ENCODE measurements around the gene DGKB.

Gene DGKB

DNA sequence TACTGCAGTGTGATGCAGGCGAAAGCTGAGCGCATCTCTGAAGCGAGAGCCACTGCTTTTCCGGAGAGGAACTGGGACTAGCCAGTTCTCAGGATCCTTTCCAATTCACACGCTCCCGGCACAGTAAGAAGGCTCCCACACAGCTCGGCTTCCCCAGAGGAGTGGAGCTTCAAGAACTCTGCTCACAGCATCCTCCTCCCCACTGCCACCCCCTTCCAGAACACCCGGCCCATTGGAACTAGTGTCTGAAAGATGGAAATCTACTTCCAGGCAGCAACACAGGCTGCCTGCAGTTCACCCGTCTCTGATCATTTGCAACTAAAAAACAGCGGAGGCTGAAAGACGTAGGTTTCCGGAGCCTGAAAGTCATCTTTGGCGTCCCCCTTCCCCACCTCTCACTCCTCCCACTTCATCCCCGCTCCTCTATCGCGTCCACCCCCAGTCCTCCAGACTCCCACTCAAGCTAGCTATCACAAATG, at the start of gene DGKB:
Gene DGKB (minus strand): TSS at position 163 of the 479 bp plus-strand sequence.
- DNase-seq = no peak

DNA sequence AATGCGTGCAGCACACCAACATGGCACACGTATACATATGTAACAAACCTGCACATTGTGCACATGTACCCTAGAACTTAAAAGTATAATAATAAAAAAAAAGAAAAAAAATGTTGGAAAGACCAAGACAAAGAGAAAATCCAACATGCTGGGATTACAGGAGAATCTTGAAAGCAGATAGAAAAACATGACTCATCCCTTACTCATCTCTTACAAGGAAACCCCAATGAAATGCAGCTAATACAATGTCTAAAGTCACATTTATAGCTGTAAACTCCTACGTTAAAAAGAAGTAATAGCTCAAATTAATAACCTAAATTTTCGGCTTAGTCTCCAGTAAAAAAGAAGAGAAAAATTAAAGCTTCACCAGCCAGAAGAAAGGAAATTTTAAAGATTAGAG, 47.5 kb upstream of the DGKB start:
- no peak for DNase-seq

DNA sequence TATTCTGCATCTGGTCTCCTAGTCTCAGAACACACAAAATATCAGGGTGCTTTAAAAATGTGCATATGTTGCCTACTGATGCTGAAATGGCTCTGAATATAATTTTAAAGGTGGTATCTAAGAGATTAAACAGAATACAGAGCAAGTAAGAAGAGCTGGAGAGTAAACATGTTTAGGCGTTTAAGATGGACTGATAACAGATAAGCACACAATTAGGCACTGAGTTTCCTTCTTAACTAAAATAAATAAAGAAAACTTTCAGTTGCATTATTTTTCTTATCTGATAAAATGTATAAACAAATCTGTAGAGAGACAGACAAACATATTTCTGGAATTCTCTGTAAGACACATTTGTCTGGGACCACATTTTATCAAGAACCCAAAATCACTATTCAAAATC, 35.6 kb upstream of the DGKB start:
- DNase-seq = no peak

DNA sequence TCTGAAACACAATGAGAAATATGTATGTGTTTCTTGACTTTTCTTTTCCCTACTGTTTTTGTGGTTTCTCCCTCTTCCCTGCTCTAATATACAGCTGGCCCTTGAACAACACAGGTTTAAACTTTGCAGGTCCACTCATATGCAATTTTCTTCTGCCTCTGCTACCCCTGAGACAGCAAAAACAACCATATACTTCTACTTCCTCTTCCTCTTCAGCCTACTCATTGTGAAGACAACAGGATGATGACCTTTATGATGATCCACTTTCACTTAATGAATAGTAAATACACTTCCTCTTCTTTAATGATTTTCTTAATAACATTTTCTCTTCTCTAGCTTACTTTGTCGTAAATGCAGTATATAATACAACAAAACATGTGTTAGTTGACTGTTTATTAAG, 35.0 kb upstream of the DGKB start:
- DNase-seq = no peak

DNA sequence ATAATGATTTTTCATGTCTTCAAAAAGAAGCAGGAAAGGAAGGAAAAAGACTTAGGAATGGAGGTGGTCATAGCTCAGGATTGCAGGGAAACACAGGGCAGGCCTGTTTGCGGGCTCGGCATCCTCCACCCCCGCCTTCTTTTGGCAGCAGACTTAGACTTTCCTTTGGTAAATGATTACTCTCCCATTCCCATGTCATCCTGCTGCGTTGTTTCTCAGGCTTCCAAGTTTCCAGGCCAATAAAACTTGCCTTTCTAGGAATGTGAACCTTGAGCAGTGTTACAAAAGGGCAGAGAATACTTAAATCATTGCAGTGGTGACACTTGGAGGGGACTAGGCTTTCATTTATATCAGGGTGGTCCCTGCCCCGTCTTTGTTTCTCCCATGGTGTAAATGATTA, 34.0 kb upstream of the DGKB start:
- DNase-seq = no peak

DNA sequence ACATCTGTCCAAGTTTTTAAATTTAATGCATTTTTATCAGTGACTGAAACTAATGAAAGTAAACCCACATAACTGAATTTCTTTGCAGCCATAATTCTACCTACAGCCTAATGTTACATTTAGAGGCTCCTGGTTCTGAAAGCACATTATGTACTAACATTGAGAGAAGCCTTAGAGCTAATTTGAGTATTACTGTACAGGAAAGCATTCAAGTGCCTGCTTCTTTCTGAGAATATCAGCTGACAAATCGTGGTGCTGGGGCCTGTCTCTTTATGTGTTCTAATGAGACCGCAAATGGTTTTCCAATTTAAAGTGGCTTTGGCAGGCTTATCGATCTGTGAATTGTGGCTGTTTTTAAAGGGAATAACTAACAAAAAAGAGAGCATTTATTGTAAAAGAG, 32.3 kb upstream of the DGKB start:
- no peak for DNase-seq

DNA sequence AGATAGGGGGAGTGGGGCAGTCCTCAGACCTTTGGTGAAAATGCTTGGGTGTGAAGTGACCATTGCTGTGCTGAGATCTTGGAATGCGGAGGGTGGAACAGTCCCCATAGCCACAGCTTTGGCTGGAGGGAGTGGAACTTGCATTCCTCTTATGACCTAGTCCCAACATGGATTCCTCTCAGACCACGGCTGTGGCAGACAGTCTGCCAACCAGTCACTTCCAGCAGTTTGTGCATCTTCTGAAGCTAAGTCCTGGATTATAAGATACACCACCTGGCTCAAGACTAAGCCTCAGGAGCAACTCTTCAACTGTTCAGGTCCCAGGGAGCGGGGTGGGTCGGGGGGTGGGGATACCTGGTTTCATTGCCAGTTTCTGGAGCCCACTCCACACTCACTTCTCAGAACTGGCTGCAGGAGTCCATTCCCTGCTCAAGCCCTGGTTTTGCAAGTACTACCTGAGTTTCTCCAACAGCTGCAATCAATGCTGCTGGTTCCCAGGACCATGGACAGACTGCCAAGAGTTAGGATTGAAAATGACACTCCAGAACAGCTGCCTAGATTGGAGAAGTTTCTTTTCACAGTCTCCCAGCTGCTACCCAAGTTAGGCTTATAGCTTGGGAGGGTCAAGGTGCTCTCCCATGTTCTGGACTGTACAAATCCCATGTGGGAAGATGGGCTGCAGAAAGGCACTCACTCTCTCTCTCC, 29.1 kb upstream of the DGKB start:
- no peak for DNase-seq

DNA sequence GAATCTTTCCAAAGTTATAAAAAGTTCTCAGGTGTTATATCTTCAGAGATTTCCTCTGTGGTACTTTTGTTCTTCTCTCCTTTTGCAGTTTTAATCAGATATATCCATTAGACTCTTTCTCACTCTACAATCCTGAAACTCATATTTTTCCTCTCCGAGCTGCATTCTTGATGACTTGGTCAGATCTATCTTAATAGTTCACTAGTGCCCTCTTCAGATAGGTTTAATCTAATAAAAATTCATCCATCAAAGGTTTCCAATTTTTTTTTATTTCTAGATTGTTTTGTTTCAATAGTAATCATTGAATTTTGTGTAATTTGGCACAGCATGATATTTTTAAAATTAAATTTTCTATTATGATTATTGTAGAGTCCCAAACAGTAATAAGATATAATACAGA, 21.8 kb upstream of the DGKB start:
- no peak for DNase-seq

DNA sequence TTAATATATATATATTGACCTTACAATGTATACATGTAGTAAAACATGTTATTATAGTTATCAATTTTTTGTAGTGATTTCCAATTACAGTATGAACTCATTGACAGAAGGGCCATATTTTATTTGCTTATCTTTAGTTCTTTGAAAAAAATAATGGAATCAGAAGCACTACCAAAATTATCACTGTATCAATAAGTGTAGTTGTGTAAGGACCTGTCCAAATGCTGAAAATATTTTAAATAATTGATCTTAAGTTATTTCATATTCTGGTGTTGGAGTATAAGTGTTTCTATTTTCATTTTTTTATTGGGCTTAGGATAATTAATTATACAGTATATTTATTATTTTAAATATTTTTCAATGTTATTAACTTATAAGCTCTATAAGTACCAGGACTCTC, 8.5 kb upstream of the DGKB start:
- DNase-seq = no peak

DNA sequence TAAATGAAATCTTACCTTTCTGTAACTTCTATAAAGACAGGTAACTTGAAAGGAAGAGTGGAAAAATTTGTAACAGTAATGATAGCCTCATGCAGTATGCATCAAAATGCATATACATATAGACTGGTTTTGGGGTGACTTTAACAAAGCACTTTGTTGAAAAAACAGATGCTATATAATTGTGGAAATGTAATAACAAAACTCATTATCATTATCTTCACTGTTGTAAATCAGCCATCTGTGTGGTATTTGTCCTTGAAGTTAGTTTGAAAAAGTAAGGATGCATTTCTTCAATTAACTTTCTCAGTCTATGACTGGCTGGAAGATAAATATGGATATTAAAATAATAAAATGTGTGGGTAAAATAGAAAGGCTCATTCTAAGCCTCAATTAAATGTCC, 6.1 kb upstream of the DGKB start:
- no peak for DNase-seq

DNA sequence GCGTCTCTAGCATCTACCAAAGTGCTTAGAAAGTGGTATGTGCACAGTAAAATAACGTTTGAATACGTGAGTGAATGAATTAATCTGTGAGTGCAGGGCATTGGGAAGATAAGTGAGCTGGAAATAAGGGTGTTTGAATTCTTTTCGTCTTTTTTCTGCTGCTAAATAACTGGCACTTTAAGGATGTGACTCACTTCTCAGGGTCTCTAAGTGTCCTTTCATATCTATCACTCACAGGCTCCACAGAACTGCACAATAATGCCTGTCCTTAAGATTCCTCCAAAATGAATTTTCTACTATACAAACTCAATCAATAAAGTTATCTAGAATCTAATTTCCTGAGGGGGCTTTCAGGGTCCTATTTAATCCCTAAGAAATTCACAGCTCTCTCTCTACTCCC, 3.2 kb upstream of the DGKB start:
- no peak for DNase-seq

DNA sequence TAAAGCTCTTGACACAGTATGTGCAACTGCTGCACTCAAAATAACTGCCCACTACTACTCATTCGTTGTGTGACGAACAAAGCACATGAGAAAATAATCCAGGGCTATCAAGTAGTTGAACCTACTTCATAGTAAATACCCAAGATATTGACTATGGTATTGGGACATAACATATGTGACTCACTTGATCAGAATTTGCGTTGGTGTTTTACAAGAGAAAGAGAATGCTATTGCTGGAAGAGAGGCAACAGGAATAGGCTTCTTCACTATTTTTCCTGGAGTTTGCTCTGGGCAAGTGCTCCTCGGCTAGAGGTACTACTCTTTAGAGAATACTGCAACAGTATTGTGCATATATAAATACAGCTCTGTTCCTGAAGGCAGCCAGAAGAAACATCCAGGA, 2.5 kb downstream of the DGKB start:
- DNase-seq = no peak

DNA sequence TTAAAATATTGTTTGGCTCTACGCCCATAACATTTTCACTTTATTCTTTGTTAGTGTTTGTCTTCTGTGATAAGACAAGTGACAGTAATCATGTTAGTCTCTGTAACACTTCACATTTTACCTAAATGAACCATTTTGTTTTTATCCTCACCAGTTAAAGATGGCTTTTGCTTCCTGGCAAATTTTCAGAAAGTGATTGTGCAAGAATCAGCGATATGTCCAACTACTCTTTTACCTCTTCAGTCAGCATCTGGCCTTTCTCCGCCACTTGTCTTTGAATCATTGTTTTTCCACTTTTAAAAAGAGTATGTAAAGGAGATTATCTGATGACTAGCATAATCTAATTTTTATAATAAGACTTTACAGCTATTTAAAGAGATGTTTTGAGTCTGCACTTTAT, 3.5 kb downstream of the DGKB start:
- no peak for DNase-seq

DNA sequence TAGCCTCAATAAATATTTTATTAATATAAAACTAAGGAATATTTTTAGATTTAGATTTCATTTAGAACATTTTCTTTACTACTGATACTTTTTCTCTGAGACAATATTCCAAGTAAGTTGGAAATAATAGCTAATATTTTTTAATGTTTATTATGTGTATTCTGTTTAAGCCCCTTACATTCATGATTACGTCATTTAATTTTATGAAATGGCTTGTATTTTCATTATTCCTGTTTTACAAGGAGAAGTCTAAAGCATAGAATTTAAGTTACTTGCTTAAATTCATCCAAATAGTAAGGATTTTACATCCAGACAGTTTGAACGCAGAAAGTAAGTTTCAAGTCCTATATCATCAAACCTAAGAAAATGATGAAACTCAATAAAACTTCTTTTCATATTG, 6.1 kb downstream of the DGKB start:
- no peak for DNase-seq

DNA sequence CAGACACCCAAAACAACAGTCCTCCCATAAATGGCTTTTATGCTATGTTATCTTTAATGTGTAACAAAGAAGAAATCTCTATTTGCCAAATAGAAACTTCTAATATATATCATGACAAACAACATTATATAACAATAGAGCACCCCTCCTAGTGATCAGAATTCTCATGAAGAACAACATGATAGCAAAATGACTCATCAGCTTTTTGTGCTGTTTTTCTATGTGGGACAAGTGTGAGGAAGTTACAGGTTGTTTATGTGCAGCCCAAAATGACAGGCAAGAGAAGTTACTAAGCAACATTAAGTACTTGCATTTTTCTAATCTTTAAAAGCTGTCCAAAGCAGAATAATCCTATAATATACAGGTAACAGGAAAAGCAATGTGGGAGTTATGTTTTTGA, 7.7 kb downstream of the DGKB start:
- DNase-seq = no peak

DNA sequence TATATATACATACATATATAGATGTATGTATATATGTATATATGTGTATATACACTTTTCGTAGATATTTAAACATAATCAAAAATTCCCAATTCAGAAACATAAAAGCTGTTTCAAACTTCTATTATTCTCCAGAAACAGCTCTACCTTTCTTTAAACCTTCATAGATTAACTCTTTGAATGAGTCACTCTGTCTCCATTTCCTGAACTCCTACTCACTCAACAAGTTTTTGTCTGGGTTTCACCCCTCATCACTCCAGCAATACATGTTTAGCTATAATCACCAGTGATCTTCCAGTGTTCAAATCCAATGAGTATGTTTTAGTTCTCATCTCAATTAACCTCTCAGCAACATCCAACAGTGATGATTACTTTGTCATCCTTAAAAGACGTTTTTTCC, 9.6 kb downstream of the DGKB start:
- DNase-seq = no peak

DNA sequence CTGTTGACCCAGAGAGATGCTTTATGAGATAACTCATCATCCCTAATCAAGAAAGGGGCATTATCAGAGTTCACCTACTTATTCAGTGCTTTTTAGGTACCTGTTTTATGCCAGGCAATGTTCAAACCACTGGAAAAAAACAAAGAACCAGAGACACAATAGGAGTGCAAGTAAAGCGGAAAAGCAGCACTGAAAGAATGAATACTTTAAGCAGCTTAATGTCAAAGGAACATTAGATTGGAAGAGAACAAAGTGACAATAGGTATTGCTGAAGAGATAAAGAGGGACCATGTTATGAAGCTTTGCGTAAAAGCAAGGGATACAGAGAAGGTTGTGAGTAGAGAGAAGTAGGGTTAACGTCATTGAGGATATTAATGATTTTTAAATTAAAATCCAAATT, 11.3 kb downstream of the DGKB start:
- no peak for DNase-seq

DNA sequence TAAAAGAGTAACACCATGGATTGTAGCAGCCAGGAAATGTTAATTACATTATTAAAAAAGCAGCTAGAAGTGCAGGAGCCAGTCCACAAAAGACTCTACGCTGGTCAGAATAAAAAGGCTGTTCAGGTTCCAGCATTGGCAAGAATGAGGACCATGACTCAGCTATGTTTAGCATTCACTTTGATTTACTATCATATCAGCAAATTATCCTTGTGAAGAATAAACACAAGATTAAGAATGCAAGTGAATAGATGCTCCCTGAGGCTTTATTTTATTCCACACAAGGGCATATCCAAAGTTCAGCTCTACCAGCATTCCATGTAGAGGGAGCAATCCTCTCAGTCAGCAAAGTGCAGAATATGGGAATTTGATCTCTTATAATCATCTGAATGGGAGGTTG, 13.6 kb downstream of the DGKB start:
- DNase-seq = no peak

DNA sequence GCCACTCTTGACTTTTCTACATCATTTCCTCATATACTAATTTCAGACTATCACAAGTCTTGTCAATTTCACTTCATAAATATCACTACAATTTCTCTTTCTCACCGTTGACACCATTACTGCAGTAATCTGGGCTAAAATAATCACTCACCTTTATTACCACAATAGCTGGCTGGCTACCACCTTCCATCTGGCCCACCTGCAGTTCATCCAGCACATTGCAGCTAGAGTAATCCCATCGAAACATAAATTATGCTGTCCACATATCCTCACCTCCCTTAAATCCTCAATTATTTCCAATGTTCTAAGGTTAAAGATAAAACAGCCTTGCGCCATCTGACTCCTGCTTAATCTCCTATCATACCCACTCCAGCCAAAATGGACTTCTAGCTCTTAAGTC, 16.0 kb downstream of the DGKB start:
- DNase-seq = no peak

DNA sequence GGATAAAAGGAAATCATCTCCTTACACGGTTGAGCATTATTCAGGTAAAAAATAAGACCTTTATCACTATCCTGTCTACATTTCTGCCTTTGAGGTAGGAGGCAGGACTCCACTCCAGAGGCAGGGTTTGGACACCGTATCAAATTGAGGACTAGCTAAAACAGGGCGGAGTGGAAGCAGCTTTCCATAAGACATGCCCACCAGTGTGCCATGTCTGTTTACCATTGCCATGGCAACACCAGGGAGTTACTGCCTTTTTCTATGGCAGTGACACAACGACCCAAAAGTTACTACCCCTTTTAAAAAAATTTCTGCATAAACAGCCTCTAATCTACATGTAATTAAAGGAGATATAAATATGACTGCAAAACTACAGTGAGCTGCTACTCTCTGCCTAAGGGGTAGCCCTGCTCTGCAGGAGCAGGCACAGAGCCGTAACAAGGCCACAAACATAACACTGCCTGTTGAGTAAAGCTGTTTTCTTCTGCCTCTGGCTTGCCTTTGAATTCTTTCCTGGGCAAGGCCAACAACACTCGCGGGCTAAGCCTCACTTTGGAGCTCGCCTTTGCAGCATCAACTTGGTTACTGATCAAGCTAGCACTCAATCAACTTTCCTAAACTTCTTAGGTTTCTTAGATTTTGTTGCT, 26.5 kb downstream of the DGKB start:
- no peak for DNase-seq

DNA sequence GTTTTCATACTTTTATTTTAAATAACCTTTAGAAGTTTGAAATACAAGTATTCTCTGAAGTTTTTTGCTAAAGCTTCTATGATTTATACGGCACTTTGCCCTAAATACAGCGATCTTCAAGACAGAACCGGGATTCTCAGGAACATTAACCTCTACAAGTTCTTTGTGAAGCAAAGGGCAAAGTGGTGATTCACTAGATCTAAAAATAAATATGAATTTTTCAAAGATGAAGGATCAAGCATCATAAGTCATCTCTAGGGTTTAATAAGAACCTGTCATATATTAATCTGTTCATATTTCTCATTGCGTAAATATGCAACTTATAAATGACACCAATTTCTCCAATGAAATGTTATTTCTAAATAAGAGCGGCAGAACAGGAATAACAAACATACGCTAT, 30.7 kb downstream of the DGKB start:
- no peak for DNase-seq

DNA sequence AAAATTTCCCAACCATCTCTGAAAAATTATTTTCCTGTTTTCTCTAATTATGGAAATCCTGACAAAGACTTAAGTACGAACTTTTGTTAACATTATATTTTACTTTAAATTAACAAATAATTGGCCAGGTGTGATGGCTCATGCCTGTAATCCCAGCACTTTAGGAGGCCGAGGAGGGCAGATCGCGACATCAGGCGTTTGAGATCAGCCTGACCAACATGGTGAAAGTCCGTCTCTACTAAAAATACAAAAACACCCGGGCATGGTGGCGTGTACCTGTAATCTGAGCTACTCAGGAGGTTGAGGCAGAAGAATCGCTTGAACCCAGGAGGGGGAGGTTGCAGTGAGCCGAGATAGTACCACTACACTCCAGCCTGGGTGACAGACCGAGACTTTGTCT, 32.2 kb downstream of the DGKB start:
- DNase-seq = no peak

DNA sequence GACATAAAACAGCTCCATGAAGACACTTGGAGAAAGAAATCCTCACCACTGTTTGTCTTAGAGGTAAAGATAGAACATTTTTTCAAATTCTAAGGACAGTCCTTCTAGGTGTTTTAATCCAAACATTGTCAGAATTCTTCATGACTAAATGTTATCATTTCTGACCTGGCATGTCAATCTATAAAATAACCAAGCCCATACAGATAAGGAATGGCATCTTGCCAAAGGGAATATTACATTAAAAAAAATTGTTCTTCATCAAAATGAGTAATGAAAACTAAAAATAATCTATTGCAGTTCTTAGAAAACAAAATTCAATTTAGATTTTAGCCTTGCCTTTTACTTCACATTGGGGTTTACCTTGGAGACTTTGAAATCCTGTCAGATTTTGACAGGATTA, 33.6 kb downstream of the DGKB start:
- no peak for DNase-seq

DNA sequence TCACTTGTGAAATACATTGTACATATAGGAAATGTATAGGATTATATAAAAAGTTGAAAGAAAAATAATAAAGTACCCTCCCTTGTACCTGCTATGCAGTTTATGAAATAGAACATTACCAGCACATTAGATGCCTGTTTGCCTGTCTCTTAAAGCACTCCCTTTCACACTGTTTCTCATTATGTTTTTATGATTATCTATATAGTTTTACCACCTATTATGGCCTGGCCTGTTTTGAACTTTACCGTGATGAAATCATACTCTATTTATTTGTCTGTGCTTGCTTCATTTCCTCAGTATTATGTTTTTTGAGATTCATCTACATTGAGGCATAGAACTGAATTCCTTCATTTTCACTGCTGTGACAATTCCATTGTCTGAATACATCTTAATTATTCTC, 41.1 kb downstream of the DGKB start:
- DNase-seq = no peak

DNA sequence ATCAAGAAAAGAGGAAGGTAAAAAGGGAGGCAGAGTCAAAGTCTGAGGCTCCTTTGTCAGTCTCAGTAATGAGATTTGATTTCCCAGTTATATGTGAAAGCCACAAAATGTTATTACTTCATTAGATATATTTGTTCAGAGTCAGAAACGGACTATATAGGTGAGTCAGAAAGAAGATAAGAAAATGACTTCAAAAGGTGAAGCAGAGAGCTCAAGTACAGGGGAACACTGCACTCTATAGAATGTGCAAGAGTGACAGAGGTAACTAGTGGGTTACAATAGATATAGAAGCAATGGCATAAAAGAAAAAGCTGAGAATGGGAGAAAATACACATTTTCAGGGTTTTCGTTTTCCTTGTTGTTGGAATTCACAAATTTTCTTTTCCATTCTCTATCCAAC, 43.3 kb downstream of the DGKB start:
- no peak for DNase-seq

Data from CD4-positive, alpha-beta T cell treated with Interleukin-17A for 4 hours (primary cell).